GM18870 (cell line): ENCODE results near the gene DHRS11.

Experiments
- ATAC-seq: cut with Tn5 transposase; IDR thresholded peaks from one replicate; pipeline ENCODE4 v1.9.1; 2021; ENCODE audit warnings: moderate library complexity; ENCODE audit not compliant: unreplicated experiment

The DHRS11 gene, protein sequence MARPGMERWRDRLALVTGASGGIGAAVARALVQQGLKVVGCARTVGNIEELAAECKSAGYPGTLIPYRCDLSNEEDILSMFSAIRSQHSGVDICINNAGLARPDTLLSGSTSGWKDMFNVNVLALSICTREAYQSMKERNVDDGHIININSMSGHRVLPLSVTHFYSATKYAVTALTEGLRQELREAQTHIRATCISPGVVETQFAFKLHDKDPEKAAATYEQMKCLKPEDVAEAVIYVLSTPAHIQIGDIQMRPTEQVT

DNA sequence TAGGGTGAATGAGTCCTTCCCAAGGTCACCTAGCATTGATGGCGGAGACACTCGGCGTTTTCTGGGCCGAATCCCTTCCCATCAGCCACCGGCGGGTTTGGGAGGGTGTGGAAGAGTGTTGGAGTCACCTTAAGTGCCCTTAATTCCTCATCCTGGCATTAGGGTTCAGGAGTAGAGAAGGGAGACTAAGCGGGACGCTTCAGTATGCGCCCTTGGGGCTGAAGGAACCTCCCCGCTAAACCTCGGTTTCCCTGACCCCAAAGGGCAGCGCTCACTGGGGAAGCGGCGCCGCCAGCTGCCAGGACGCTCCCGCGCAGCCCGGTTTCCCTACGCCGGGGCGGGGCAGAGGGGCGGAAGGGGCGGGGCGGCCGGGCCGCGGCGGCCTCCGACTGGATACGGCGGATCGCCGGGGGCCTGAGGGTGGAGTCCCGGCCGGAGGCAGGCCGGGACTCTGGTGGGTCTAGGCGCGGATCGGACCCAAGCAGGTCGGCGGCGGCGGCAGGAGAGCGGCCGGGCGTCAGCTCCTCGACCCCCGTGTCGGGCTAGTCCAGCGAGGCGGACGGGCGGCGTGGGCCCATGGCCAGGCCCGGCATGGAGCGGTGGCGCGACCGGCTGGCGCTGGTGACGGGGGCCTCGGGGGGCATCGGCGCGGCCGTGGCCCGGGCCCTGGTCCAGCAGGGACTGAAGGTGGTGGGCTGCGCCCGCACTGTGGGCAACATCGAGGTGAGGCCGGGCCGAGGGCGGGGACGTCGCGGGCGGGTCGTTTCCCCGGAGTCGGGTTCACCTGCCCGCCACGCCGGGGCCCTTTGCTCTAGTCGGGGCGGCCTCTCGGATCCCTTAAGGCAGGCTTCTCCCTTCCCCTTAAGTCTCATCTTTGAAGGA is at the start of gene DHRS11:
Gene DHRS11, plus strand, starts transcription at position 446 of the 882 bp plus-strand sequence. Its CDS starts 131 bp downstream, at position 577.
- ATAC-seq: no peak

DNA sequence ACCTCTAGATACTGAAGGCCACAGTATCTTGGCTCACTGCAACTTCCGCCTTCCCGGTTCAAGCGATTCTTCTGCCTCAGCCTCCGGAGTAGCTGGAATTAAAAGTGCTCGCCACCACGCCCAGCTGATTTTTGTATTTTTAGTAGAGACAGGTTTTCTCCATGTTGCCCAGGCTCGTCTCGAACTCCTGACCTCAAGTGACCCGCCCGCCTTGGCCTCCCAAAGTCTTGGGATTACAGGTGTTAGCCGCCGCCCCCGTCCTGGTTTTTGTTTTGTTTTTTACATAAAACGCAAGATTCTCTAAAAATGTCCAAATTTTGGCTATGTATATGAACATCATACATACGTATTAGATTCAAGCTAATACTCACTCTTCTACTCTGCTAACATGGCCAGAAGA is 48.9 kb upstream of the DHRS11 start:
- ATAC-seq: no peak

DNA sequence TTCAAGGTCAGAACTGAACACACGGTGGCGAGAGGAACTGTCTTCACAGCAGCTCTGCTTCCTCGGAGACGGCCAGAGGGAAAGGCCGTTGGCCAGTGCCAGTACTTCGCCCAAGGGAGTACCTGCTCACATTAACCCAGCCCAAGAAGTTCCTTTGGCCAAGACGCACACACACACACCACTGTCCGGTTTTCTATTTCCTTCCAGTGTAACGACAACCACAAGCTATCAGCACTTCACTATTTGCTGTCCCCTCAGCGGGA is 47.7 kb upstream of the DHRS11 start:
- no peak for ATAC-seq

GRCh38 chr17:36544307-36545076 is 47.2 kb upstream of the DHRS11 start, which contains the start of gene GGNBP2:
TSS of gene GGNBP2 (plus strand) at chr17:36544919. CDS start at chr17:36545725, 806 bp downstream.
- no peak for ATAC-seq

DNA sequence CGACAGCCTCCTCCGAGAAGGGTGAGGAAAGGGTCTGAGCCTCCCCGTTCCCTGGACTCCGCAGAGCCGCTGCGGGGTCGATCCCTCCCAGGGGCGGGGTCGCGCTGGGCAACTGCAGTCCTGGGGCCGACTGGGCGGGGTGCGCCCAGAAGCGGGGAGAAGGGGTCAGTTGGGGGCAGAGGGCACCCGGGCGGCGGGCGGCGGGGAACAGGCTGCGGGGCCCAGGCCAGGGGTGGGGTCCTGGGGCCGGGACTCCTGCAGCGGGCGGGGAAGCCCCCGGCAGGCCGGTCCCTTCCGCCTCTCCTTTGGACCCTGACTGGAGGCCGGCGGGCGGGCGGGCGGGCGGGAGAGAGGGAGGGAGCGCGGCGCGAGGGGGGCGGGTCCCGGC is 46.6 kb upstream of the DHRS11 start:
- ATAC-seq: no peak

- ATAC-seq: no peak
Observed at GRCh38 chr17:36545465-36546417, 45.9 kb upstream of the DHRS11 start.

DNA sequence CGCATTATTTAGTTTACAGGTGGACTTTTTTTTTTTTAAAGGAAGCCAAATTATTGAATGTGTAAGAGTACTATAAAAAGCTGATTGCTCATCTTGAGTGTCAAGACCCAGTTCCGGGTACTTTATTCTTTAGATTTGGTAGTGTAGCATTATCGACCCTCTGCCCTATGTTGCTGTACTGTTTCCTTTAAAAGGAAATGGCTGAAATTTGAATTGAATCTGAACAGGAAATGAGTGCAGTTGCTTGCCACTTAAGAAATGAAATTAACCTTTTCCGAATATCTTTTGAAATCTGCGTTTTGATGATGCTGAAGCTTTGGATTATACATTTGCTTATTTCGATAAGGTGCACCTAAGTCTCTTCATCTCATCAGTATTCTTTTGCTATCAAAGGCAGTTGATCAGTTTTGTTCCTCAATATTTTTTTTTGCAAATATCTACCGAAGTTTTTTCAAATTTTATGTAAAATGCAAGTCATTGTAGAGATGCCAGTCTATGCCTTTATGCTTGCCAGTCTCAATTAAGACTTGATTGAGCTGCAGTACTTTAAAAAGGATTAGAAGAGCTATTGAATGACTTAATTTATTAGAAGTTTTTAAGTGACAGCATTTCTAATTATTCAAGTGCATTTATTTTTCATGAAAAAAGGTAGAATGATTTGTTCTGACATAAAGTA is 45.1 kb upstream of the DHRS11 start:
- no peak for ATAC-seq

DNA sequence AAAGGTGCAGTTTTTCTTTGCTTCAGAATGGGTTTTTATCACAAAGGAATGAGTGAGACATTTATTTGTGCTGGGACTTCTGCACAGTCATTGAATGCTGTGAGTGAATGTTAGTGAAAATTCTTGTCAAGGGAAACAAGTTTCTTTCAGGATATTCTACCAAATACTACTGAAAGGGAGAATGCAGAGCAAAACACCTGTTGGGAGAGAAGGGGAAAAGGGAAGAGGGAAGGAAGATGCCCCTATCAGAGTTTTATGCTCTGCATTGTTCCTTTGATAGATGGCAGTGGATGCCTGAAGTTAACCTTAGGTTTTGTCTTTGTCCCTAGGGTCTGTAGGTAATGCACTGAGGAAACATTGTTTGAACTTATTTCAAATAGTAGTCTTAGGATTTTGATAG is 43.9 kb upstream of the DHRS11 start:
- ATAC-seq: no peak

DNA sequence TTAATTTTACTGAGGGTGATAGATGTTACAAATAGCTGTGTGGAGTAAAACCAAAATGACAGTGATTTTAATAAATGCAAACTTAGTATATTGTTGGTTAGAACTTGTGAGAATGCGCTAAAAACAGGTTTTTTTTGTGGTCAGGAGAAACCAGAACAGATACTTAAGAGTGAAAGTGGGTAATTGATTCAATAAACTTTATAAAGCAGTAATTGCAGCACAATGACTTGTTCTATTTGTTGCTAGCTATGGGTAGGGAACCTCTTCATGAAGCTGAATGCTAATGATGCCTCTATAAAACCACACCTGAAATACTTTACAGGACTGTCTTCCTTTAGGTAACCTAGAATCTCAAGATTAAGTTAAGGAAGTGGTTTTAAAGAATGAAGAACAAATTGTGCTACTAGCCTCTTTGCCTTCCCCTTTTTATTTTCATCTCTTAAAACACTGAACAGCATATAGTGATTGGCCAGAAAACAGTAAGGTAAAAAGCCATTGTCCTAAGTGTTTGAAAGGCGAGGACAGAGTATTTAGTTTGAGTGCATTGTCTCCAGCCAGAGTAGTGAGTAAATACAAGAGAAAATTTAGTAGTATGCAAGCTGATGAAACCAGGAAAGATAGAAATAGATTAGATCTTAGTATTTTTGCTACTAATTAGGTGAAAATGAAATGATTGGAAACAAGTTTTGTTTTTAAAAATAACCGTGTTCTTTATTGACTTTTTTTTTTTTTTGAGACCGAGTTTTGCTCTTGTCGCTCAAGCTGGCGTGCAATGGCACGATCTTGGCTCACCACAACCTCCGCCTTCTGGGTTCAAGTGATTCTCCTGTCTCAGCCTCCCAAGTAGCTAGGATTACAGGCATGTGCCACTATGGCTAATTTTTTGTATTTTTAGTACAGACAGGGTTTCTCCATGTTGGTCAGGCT is 40.9 kb upstream of the DHRS11 start:
- ATAC-seq: no peak

DNA sequence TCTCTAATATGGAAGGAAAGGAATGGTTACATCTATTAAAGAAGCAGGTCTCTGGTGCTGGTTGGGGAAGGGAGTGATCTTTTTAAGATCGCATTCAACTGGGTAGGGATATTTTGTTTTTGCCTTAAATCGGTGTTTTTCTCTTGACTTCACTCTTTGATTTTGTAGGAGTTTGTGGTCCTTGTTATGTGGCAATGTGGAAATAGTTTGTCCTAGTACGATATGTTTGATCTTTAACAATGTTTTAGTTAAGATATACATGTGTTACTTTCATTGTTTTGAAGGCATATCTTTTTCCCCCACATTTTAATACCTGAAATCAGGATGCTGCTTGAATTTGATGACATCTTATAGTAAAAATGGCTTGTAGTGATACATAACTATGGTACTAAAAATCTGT is 38.2 kb upstream of the DHRS11 start:
- no peak for ATAC-seq

GRCh38 chr17:36566081-36566480 is 25.6 kb upstream of the DHRS11 start:
- no peak for ATAC-seq

DNA sequence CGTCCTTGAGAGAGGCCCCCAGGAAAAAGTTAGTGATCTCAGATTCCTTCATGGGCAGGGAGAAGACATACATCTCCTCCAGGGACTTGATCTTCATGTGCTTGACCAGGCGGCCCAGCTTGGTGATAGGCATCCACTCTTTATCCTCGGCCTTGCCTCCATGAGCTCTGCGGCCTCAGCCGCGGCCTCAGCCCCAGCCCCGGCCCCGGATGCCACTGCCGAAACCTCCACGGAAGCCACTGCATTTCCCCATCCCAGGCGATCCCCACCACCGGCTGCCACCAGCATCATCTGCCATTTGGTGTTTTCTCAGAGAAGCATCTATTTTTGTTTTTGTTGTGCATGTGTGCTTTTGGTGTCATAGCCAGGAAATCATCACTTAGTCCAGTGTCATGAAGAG is 16.7 kb upstream of the DHRS11 start:
- ATAC-seq: no peak

DNA sequence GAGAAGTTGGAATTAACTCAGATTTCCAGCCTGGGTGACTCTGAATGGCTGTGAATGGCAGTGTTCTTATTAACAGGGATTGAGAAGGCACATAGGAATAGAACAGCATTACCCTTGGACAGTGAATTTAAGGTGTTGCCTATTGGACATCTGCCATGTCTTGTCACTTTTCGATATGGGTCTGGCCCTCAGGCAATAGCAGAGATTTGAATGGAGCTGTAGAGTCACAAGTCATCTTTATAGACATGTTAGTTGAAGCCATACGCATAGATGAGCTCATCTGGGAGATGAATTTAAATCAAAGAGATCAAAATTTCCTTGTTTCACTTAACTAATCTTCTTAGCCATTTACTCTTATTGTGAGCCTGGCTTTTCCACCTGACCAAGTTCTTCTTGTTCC is 14.9 kb upstream of the DHRS11 start:
- no peak for ATAC-seq

DNA sequence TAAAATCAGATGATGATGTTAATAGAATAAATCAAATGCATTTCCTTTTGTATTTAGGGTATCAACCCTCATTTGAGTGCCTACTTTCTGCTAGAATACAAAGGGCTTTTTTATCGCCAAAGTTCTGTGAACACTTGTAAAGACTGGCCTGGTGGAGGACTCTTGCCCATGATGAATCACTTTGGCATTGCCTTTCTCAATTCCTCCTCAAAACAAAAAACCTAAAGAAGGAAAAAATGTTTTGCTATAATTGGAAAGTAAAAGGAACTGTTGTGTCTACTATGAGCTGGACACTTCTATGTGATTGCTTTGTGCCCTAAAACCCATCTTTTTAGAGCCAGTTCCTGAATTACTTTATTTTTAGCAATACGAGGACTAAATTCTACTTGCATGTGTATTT is 13.0 kb upstream of the DHRS11 start:
- ATAC-seq: no peak

- no peak for ATAC-seq
Observed at GRCh38 chr17:36583787-36584186, 7.9 kb upstream of the DHRS11 start.

GRCh38 chr17:36586138-36586537 is 5.5 kb upstream of the DHRS11 start:
- no peak for ATAC-seq

- no peak for ATAC-seq
Observed at GRCh38 chr17:36590082-36590481, 1.6 kb upstream of the DHRS11 start.

GRCh38 chr17:36592316-36592715 is 637 bp downstream of the DHRS11 start:
- ATAC-seq: no peak

- no peak for ATAC-seq
Observed at GRCh38 chr17:36592716-36593321, 1.1 kb downstream of the DHRS11 start.
